SK-N-SH (cell line): Measurements from ENCODE around the gene ALDH5A1. TPM values are rescaled to one million over a fixed set of nuclear protein-coding genes. Genes with fewer than 3 reads are reported as not detected.

ENCODE experiments used
- CTCF ChIA-PET: fragments of 300-600, 350-600 bp; formaldehyde crosslinking; extraction: SDS; loops from one replicate; lab custom pipeline; 2021; lab: Yijun Ruan, JAX
- POLR2A ChIA-PET: fragments of 350-600 bp; sonication (Branson Sonifier 250); formaldehyde crosslinking; extraction: SDS; loops from one replicate; lab custom pipeline; 2020; ENCODE audit warnings: antibody characterized with exemption, inconsistent platforms; lab: Yijun Ruan, JAX
- DNase-seq: peaks from one replicate; pipeline ENCODE4 v3.0.0; 2012
- H2AFZ ChIP-seq: fragments of 200-600 bp; sonication (generic); 2 replicates; pipeline ENCODE4 v1.8.1; 2016; ENCODE audit warnings: antibody characterized with exemption, mild to moderate bottlenecking, low read depth
- H3F3A ChIP-seq: fragments of 200-600 bp; sonication (generic); replicated peaks from 2 replicates; pipeline ENCODE3; 2016; ENCODE audit warnings: antibody characterized with exemption, mild to moderate bottlenecking; ENCODE audit not compliant: insufficient read depth
- H3K27ac ChIP-seq, 2 experiments: fragments of 200-500 bp in 1 of 2; fragments of 200-600 bp in 1 of 2; sonication (Bioruptor generic) in 1 of 2; sonication (generic), shearing (Covaris generic) in 1 of 2; 2 replicates each; pipeline versions ENCODE4 v1.5.1 to v1.6.1; 2014 to 2016; ENCODE audit warnings: low read depth in 2 of 2, inconsistent platforms in 1 of 2, low read length in 1 of 2, mild to moderate bottlenecking in 1 of 2, mixed read lengths in 1 of 2
- H3K27me3 ChIP-seq: fragments of 200-600 bp; sonication (generic), shearing (Covaris generic); 2 replicates; pipeline ENCODE4 v1.6.1; 2016; ENCODE audit warnings: mixed run types; ENCODE audit not compliant: insufficient read depth
- H3K36me3 ChIP-seq, 2 experiments: fragments of 200-500 bp in 1 of 2; fragments of 200-600 bp in 1 of 2; sonication (Bioruptor generic) in 1 of 2; sonication (generic) in 1 of 2; replicated peaks in 1 of 2; 2 replicates each; pipeline versions ENCODE3 to v1.5.1; 2014 to 2016; ENCODE audit warnings: low read length in 1 of 2, mild to moderate bottlenecking in 1 of 2; ENCODE audit not compliant: insufficient read depth in 2 of 2, control insufficient read depth in 1 of 2
- H3K4me1 ChIP-seq, 2 experiments: fragments of 200-500 bp in 1 of 2; fragments of 200-600 bp in 1 of 2; sonication (Bioruptor generic) in 1 of 2; sonication (generic), shearing (Covaris generic) in 1 of 2; 2 replicates each; pipeline versions ENCODE4 v1.5.1 to v1.6.1; 2014 to 2016; ENCODE audit warnings: low read depth in 1 of 2, low read length in 1 of 2, mixed run types in 1 of 2; ENCODE audit not compliant: insufficient read depth in 2 of 2, control insufficient read depth in 1 of 2
- H3K4me2 ChIP-seq: fragments of 200-600 bp; sonication (generic), shearing (Covaris generic); 2 replicates; pipeline ENCODE4 v1.6.1; 2017; ENCODE audit warnings: mixed run types
- H3K4me3 ChIP-seq, 2 experiments: fragments of 200-500 bp in 1 of 2; fragments of 200-600 bp in 1 of 2; sonication (Bioruptor generic) in 1 of 2; sonication (generic), shearing (Covaris generic) in 1 of 2; 2 replicates each; pipeline versions ENCODE4 v1.5.1 to v1.8.1; 2014 to 2016; ENCODE audit warnings: low read depth in 2 of 2, inconsistent platforms in 1 of 2, low read length in 1 of 2, mild to moderate bottlenecking in 1 of 2, mixed read lengths in 1 of 2, moderate library complexity in 1 of 2
- H3K79me2 ChIP-seq: fragments of 200-600 bp; sonication (generic); 2 replicates; pipeline ENCODE4 v1.8.1; 2017; ENCODE audit warnings: mild to moderate bottlenecking; ENCODE audit not compliant: insufficient read depth
- H3K9ac ChIP-seq: fragments of 200-600 bp; sonication (generic); 2 replicates; pipeline ENCODE4 v1.6.1; 2017; ENCODE audit warnings: mixed run types
- H3K9me2 ChIP-seq: fragments of 200-600 bp; sonication (generic); 2 replicates; pipeline ENCODE4 v1.6.1; 2017; ENCODE audit warnings: mixed run types
- H3K9me3 ChIP-seq: fragments of 200-600 bp; sonication (generic); 2 replicates; pipeline ENCODE4 v1.6.1; 2017; ENCODE audit warnings: mixed run types, mild to moderate bottlenecking, moderate library complexity
- H4K20me1 ChIP-seq: fragments of 200-600 bp; sonication (generic); 2 replicates; pipeline ENCODE4 v1.6.1; 2017; ENCODE audit warnings: mild to moderate bottlenecking, mixed run types; ENCODE audit not compliant: insufficient read depth
- CHD2 ChIP-seq: fragments of 150-350 bp; IDR thresholded peaks from 2 replicates; pipeline ENCODE4 v1.6.1; 2018; ENCODE audit warnings: low read length; ENCODE audit not compliant: partially characterized antibody
- CTCF ChIP-seq: fragments of 200-600 bp; sonication (generic); IDR thresholded peaks from 2 replicates; pipeline ENCODE4 v1.6.1; 2017; ENCODE audit warnings: antibody characterized with exemption, mild to moderate bottlenecking, moderate library complexity
- EP300 ChIP-seq, 2 experiments: IDR thresholded peaks; 2 replicates each; pipeline versions ENCODE4 v1.4.0 to v1.6.1; 2012; ENCODE audit warnings: borderline replicate concordance in 1 of 2, low read depth in 1 of 2, low read length in 1 of 2
- FOSL2 ChIP-seq: IDR thresholded peaks from 2 replicates; pipeline ENCODE4 v1.4.0; 2012; ENCODE audit warnings: low read depth, mild to moderate bottlenecking, moderate library complexity, borderline replicate concordance
- FOXM1 ChIP-seq: IDR thresholded peaks from 2 replicates; pipeline ENCODE4 v1.4.0; 2012; ENCODE audit warnings: low read depth, mild to moderate bottlenecking
- GABPA ChIP-seq: IDR thresholded peaks from 2 replicates; pipeline ENCODE4 v1.4.0; 2012; ENCODE audit warnings: low read depth, mild to moderate bottlenecking
- GATA2 ChIP-seq: sonication (generic); formaldehyde crosslinking; IDR thresholded peaks from 2 replicates; pipeline ENCODE4 v1.5.0; 2020; ENCODE audit warnings: mild to moderate bottlenecking, missing genetic modification reagents
- JUND ChIP-seq: IDR thresholded peaks from 2 replicates; pipeline ENCODE4 v1.4.0; 2012
- NFIC ChIP-seq: IDR thresholded peaks from 2 replicates; pipeline ENCODE4 v1.4.0; 2012; ENCODE audit warnings: borderline replicate concordance
- POLR2AphosphoS5 ChIP-seq: IDR thresholded peaks from 2 replicates; pipeline ENCODE4 v1.6.1; 2012; ENCODE audit warnings: low read depth, low read length
- RAD21 ChIP-seq: IDR thresholded peaks from 2 replicates; pipeline ENCODE4 v1.6.1; 2012; ENCODE audit warnings: mild to moderate bottlenecking, low read length
- RFX5 ChIP-seq: IDR thresholded peaks from 2 replicates; pipeline ENCODE4 v1.6.1; 2012; ENCODE audit warnings: mild to moderate bottlenecking, improper control_type of control experiment, low read length
- RXRA ChIP-seq: IDR thresholded peaks from 2 replicates; pipeline ENCODE4 v1.4.0; 2012; ENCODE audit warnings: low read depth, mild to moderate bottlenecking, borderline replicate concordance
- SIN3A ChIP-seq: IDR thresholded peaks from 2 replicates; pipeline ENCODE4 v1.6.1; 2012; ENCODE audit warnings: low read depth, mild to moderate bottlenecking, low read length, moderate library complexity, borderline replicate concordance
- SMC3 ChIP-seq: IDR thresholded peaks from 2 replicates; pipeline ENCODE4 v1.6.1; 2012; ENCODE audit warnings: low read depth, low read length, improper control_type of control experiment
- TAF1 ChIP-seq: IDR thresholded peaks from 2 replicates; pipeline ENCODE4 v1.6.1; 2012; ENCODE audit warnings: low read depth, mild to moderate bottlenecking, low read length, moderate library complexity, borderline replicate concordance
- TCF12 ChIP-seq: IDR thresholded peaks from 2 replicates; pipeline ENCODE4 v1.4.0; 2012
- USF1 ChIP-seq: IDR thresholded peaks from 2 replicates; pipeline ENCODE4 v1.4.0; 2012; ENCODE audit warnings: low read depth, borderline replicate concordance
- whole genome bisulfite sequencing: methylation state at CpG from one replicate; pipeline ENCODE4 v1.1.6; 2017; ENCODE audit warnings: low lambda C conversion rate; 5-methylcytosine and 5-hydroxymethylcytosine counted together
- polyA plus RNA-seq, 3 experiments: library from polyadenylated mRNA; depleted of rRNA; stranded (reverse); fragments of >200 nt; gene quantifications; 2 replicates each; pipeline ENCODE4 v1.2.3, GENCODE V29; 2012
- TF ChIP-seq, protein P1 (sequence below): fragments of 150-350 bp; IDR thresholded peaks from 2 replicates; pipeline ENCODE4 v1.6.1; 2016; ENCODE audit warnings: mild to moderate bottlenecking, low read depth, low read length
- TF ChIP-seq, protein P2 (sequence below): IDR thresholded peaks from 2 replicates; pipeline ENCODE4 v1.4.0; 2012; ENCODE audit warnings: low read depth, borderline replicate concordance
- TF ChIP-seq, protein P3 (sequence below): IDR thresholded peaks from 2 replicates; pipeline ENCODE4; 2012

The ALDH5A1 gene
- polyA plus RNA-seq, 1 of the 3 experiments (the other 2 are of a cell fraction) = 3.0 TPM

- peaks cover 5 to 14% of the 10 kb centered on the region in 2 experiments; a peak in 3 of 4 replicates for H3K4me1 ChIP-seq
- H3K9ac ChIP-seq = no peak overlapping the region
- WGBS = 79% methylated on average over 4 of the region's 4 CpGs
- H3K36me3 ChIP-seq = peaks cover 0 to 4% of the 10 kb centered on the region in 2 experiments
- POLR2A ChIA-PET = no interaction called here
- H3K27ac ChIP-seq = peak overlapping the region in 1 of 2 experiments; percentile 39; a peak in 1 of 4 replicates
- TF ChIP-seq, protein P1, sequence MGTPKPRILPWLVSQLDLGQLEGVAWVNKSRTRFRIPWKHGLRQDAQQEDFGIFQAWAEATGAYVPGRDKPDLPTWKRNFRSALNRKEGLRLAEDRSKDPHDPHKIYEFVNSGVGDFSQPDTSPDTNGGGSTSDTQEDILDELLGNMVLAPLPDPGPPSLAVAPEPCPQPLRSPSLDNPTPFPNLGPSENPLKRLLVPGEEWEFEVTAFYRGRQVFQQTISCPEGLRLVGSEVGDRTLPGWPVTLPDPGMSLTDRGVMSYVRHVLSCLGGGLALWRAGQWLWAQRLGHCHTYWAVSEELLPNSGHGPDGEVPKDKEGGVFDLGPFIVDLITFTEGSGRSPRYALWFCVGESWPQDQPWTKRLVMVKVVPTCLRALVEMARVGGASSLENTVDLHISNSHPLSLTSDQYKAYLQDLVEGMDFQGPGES = no peak
- no peak for TF ChIP-seq RAD21
- no peak for TF ChIP-seq FOSL2
- no peak for TF ChIP-seq TAF1
- no peak for TF ChIP-seq GATA2 (CRISPR knock-in tag)
- no peak overlapping the region for H3K4me3 ChIP-seq
- no peaks in the 10 kb centered on the region for H4K20me1 ChIP-seq
- H3K79me2 ChIP-seq = no peaks in the 10 kb centered on the region
- no peaks in the 10 kb centered on the region for H3K9me3 ChIP-seq
- CTCF ChIA-PET = interaction anchor here (0.8 to 1.9 kb wide), 5 partner anchors 12 to 42 kb away, joined by 3 to 6 read pairs (median 4); partner anchors contain the start of gene ALDH5A1
- H3K4me2 ChIP-seq = no peak overlapping the region
- no peak for DNase-seq
- H2AFZ ChIP-seq = peak overlapping the region; percentile 21; the same call in 1 of the 2 replicates
- no peaks in the 10 kb centered on the region for H3K9me2 ChIP-seq
- peaks cover 3% of the 10 kb centered on the region for H3F3A ChIP-seq
- no peaks in the 10 kb centered on the region for H3K27me3 ChIP-seq
Measured at GRCh38 chr6:24536466-24536865, 41.7 kb downstream of the ALDH5A1 start.

DNA sequence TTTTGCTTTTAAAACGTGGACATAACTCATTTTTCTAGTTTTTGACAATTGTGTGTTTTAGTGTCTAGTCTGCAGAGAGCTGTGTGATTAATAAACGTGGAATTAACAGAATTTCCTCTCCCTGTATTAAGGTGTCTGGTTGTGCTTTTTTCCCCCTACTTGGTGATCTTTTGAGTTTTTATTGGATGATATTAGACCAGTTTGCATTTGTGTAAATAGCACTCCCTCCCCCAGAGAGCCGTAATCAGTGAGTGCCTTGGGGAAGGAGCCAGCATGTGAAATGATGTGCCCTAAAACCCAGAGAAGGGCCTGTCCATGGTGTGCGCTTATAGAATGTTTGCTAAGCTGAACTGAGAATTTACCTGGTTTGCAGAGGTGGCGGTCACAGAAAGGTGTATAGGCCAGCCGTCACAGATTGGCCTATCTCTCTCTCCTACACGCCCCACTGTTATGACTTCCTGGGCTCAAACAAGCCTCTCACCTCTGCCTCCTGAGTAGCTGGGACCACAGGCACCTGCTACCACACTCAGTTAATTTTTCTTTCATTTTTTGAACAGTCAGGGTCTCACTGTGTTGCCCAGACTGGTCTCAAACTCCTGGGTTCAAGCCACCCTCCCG is 42.4 kb downstream of the ALDH5A1 start:
- Histone ChIP-seq H3K27me3 (no peaks in the 10 kb centered on the region), H3K9me2 (no peaks in the 10 kb centered on the region), H3K4me3 (no peak overlapping the region), H3K27ac (no peak overlapping the region), H3K9ac (no peak overlapping the region), H2AFZ (peak overlapping the region; percentile 21; the same call in 1 of the 2 replicates), H3K36me3 (peaks cover 0 to 4% of the 10 kb centered on the region in 2 experiments), H4K20me1 (no peaks in the 10 kb centered on the region), H3K4me1 (peaks cover 5 to 14% of the 10 kb centered on the region in 2 experiments; a peak in 3 of 4 replicates), H3K4me2 (0 out of 2 replicates have a peak overlapping the region, but pooled peaks have one; percentile 16), H3K9me3 (no peaks in the 10 kb centered on the region), H3K79me2 (no peaks in the 10 kb centered on the region), H3F3A (peaks cover 3% of the 10 kb centered on the region)
- TF ChIP-seq RFX5 = no peak
- TF ChIP-seq CHD2 = no peak
- no peak for TF ChIP-seq USF1
- TF ChIP-seq, protein P2, sequence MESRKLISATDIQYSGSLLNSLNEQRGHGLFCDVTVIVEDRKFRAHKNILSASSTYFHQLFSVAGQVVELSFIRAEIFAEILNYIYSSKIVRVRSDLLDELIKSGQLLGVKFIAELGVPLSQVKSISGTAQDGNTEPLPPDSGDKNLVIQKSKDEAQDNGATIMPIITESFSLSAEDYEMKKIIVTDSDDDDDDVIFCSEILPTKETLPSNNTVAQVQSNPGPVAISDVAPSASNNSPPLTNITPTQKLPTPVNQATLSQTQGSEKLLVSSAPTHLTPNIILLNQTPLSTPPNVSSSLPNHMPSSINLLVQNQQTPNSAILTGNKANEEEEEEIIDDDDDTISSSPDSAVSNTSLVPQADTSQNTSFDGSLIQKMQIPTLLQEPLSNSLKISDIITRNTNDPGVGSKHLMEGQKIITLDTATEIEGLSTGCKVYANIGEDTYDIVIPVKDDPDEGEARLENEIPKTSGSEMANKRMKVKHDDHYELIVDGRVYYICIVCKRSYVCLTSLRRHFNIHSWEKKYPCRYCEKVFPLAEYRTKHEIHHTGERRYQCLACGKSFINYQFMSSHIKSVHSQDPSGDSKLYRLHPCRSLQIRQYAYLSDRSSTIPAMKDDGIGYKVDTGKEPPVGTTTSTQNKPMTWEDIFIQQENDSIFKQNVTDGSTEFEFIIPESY = no peak
- no peak for TF ChIP-seq FOXM1
- no peak for TF ChIP-seq POLR2AphosphoS5
- TF ChIP-seq SMC3 = no peak
- no peak for TF ChIP-seq TCF12
- TF ChIP-seq FOSL2 = no peak
- no peak for TF ChIP-seq RXRA
- TF ChIP-seq NFIC = no peak
- no peak for TF ChIP-seq JUND
- no peak for TF ChIP-seq SIN3A
- TF ChIP-seq TAF1 = no peak
- no peak for TF ChIP-seq CTCF
- TF ChIP-seq, protein P3, sequence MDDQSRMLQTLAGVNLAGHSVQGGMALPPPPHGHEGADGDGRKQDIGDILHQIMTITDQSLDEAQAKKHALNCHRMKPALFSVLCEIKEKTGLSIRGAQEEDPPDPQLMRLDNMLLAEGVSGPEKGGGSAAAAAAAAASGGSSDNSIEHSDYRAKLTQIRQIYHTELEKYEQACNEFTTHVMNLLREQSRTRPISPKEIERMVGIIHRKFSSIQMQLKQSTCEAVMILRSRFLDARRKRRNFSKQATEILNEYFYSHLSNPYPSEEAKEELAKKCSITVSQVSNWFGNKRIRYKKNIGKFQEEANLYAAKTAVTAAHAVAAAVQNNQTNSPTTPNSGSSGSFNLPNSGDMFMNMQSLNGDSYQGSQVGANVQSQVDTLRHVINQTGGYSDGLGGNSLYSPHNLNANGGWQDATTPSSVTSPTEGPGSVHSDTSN = no peak
- TF ChIP-seq RAD21 = no peak
- TF ChIP-seq GABPA = no peak
- no peak for TF ChIP-seq EP300 (IDR thresholded peaks at IDR 0.05; ENCODE audit: borderline replicate concordance in 1 of 2, low read depth in 1 of 2, low read length in 1 of 2)
- WGBS = 84% methylated on average over 8 of the region's 8 CpGs
- DNase-seq = no peak
- CTCF ChIA-PET = interaction anchor here (0.8 to 1.9 kb wide), 5 partner anchors 13 to 42 kb away, joined by 3 to 6 read pairs (median 4); partner anchors contain the start of gene ALDH5A1
- POLR2A ChIA-PET = no interaction called here
